Thyroid gland (tissue), 4 donors: ENCODE measurements around the gene ERCC6L2. TPM values are rescaled to one million over a fixed set of nuclear protein-coding genes. Genes with fewer than 3 reads are reported as not detected.

Experiments
- DNase-seq, 2 donors: peaks; one replicate each; pipeline ENCODE4 v3.0.0-alpha.2; 2019
- H3K27ac ChIP-seq, 3 donors: fragments of 200-600 bp; sonication (generic); 1 replicate in 2 of 3; 2 replicates in 1 of 3; pipeline ENCODE4 v1.5.1; 2016 to 2019; ENCODE audit warnings: mild to moderate bottlenecking in 1 of 3, moderate library complexity in 1 of 3
- H3K27me3 ChIP-seq: fragments of 200-600 bp; sonication (generic); one replicate; pipeline ENCODE4 v1.5.1; 2019
- H3K36me3 ChIP-seq, 2 donors: fragments of 200-600 bp; sonication (generic); one replicate each; pipeline ENCODE4 v1.5.1; 2016 to 2019
- H3K4me1 ChIP-seq, 2 donors: fragments of 200-600 bp; sonication (generic); one replicate each; pipeline ENCODE4 v1.5.1; 2017 to 2019
- H3K4me3 ChIP-seq, 3 donors: fragments of 200-600 bp; sonication (generic); replicated peaks in 1 of 3; 1 replicate in 2 of 3; 2 replicates in 1 of 3; pipeline ENCODE4 v1.5.1; 2016; ENCODE audit warnings: mild to moderate bottlenecking in 1 of 3
- H3K9me3 ChIP-seq: fragments of 200-600 bp; sonication (generic); one replicate; pipeline ENCODE4 v1.5.1; 2017
- CTCF ChIP-seq, 6 experiments: fragments of 200-600 bp in 3 of 6; fragments of 450-650 bp in 3 of 6; sonication (generic) in 3 of 6; IDR thresholded peaks; one replicate each; pipeline ENCODE4 v1.5.1; 2016 to 2019; ENCODE audit warnings: antibody characterized with exemption in 6 of 6, mild to moderate bottlenecking in 2 of 6, inconsistent platforms in 1 of 6, moderate library complexity in 1 of 6
- POLR2A ChIP-seq, 2 donors: fragments of 450-650 bp; IDR thresholded peaks; one replicate each; pipeline ENCODE4 v1.6.1; 2017; ENCODE audit warnings: antibody characterized with exemption in 2 of 2, mild to moderate bottlenecking in 2 of 2, moderate library complexity in 1 of 2
- WGBS, 2 donors: methylation state at CpG; one replicate each; pipeline ENCODE4 v1.1.5; 2017; 5-methylcytosine and 5-hydroxymethylcytosine counted together
- intact Hi-C: fragments of 100-400 bp; cut with DNase I; formaldehyde crosslinking; loops from one replicate; pipeline ENCODE4 v1.15.1; 2023
- total RNA-seq, 4 donors: library from RNA; depleted of rRNA; stranded (reverse); fragments of >200 nt; gene quantifications; one replicate each; pipeline ENCODE4 v1.2.3, GENCODE V29; 2016

The ERCC6L2 gene
- total RNA-seq, 4 donors from 2014 or later: 90.6 to 130 (median 95.3) TPM

GRCh38 chr9:95833546-95834178 lies 41.8 kb upstream of the ERCC6L2 start:
- Histone ChIP-seq H3K36me3 (no peaks in the 10 kb centered on the region), H3K4me3 (no peak overlapping the region), H3K27ac (no peak overlapping the region), H3K9me3 (no peaks in the 10 kb centered on the region), H3K4me1 (no peaks in the 10 kb centered on the region), H3K27me3 (no peaks in the 10 kb centered on the region)
- intact Hi-C loops: no loop called here
- 90 to 94% methylated on average over 6 of the region's 6 CpGs for WGBS, 2 donors
- no peak for DNase-seq
- TF ChIP-seq POLR2A (IDR thresholded peaks at IDR 0.05): no peak
- TF ChIP-seq CTCF (IDR thresholded peaks at IDR 0.05): no peak

- TF ChIP-seq POLR2A (IDR thresholded peaks at IDR 0.05) (no peak), CTCF (IDR thresholded peaks at IDR 0.05) (no peak)
- WGBS, 2 donors: 83 to 88% methylated on average over 3 of the region's 3 CpGs
- Histone ChIP-seq H3K36me3 (no peaks in the 10 kb centered on the region), H3K9me3 (no peaks in the 10 kb centered on the region), H3K27ac (no peak overlapping the region), H3K4me1 (no peaks in the 10 kb centered on the region), H3K4me3 (no peak overlapping the region), H3K27me3 (no peaks in the 10 kb centered on the region)
- no peak for DNase-seq
- intact Hi-C loops: no loop called here
Observed at GRCh38 chr9:95834281-95834907, 41.1 kb upstream of the ERCC6L2 start.

GRCh38 chr9:95835393-95835792 lies 40.1 kb upstream of the ERCC6L2 start:
- no peak for TF ChIP-seq POLR2A (IDR thresholded peaks at IDR 0.05)
- no peak for TF ChIP-seq CTCF (IDR thresholded peaks at IDR 0.05)
- 77 to 79% methylated on average over 2 of the region's 2 CpGs for WGBS, 2 donors
- Histone ChIP-seq H3K4me1 (no peaks in the 10 kb centered on the region), H3K27ac (no peak overlapping the region), H3K36me3 (no peaks in the 10 kb centered on the region), H3K4me3 (no peak overlapping the region), H3K27me3 (no peaks in the 10 kb centered on the region), H3K9me3 (no peaks in the 10 kb centered on the region)
- no peak for DNase-seq
- intact Hi-C loops: no loop called here

- Histone ChIP-seq H3K27me3 (no peaks in the 10 kb centered on the region), H3K27ac (no peak overlapping the region), H3K4me3 (no peak overlapping the region), H3K36me3 (no peaks in the 10 kb centered on the region), H3K4me1 (no peaks in the 10 kb centered on the region), H3K9me3 (no peaks in the 10 kb centered on the region)
- no peak for DNase-seq
- TF ChIP-seq CTCF (IDR thresholded peaks at IDR 0.05) (no peak), POLR2A (IDR thresholded peaks at IDR 0.05) (no peak)
- WGBS, 2 donors: 94 to 98% methylated on average over 1 of the region's 1 CpG
- intact Hi-C loops: no loop called here
Observed at GRCh38 chr9:95836072-95836471, 39.4 kb upstream of the ERCC6L2 start.

GRCh38 chr9:95839012-95839411 lies 36.5 kb upstream of the ERCC6L2 start:
- no peaks in the 10 kb centered on the region for H3K27me3 ChIP-seq

More at GRCh38 chr9:95839012-95839411, 36.5 kb upstream of the ERCC6L2 start:
- no peak overlapping the region for H3K27ac ChIP-seq
- H3K36me3 ChIP-seq: no peaks in the 10 kb centered on the region
- no peak for TF ChIP-seq CTCF (IDR thresholded peaks at IDR 0.05)
- intact Hi-C loops: no loop called here
- no peak overlapping the region for H3K4me3 ChIP-seq
- DNase-seq: no peak
- WGBS, 2 donors: 95 to 97% methylated on average over 3 of the region's 3 CpGs
- H3K9me3 ChIP-seq: no peaks in the 10 kb centered on the region
- H3K4me1 ChIP-seq: no peaks in the 10 kb centered on the region
